ENCODE data around the gene PPIL6. TPM values are rescaled to one million over a fixed set of nuclear protein-coding genes. Genes with fewer than 3 reads are reported as not detected.

Gene PPIL6
- total RNA-seq, 1 experiment from 2014 or later = 0.62 TPM

DNA sequence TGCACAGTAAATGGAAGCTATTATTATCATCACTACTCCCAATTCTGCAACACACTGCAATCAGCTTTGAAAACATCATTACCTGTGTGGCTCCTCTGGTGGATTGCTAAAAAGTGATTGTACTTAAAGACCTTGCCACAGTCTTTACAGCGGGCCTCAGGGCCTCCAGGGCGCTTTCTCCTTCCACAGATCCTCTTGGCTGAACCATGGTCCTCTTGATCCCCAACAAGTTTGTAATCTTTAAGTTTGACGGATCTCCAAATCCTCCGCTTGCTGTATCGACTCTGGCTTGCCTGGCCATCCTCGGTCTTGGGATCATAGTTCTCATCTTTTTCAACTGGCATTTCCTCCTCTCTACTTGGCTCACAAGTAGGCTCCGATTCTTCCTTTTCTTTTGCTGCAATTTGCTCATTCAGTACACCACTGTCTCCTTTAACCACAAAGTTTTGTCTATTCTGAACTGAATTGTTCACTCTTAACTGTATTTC lies 40.6 kb upstream of the PPIL6 start:
- H3K4me1 ChIP-seq (ENCODE audit: insufficient read depth, low read length) = peaks cover 37% of the 10 kb centered on the region
- 0 out of 2 replicates have a peak, but pooled peaks cover 2% of the 10 kb centered on the region for H4K20me1 ChIP-seq (ENCODE audit: low read length)
- H3K27me3 ChIP-seq (ENCODE audit: low read length) = no peaks in the 10 kb centered on the region
- intact Hi-C loops (cut with micrococcal nuclease) = loop anchor here (5.0 kb wide), 1 partner anchor 41 kb away; no protein-coding TSS in a partner anchor
- no peaks in the 10 kb centered on the region for H3K9me3 ChIP-seq (ENCODE audit: low read length)
- H2AFZ ChIP-seq (ENCODE audit: low read length) = no peak overlapping the region
- H3K27ac ChIP-seq (ENCODE audit: low read length) = no peak overlapping the region
- no peaks in the 10 kb centered on the region for H3F3A ChIP-seq (ENCODE audit: low read length, unreplicated experiment)
- no TSS peak for BruUV-seq (replicated peaks)
- POLR2A ChIA-PET (ENCODE audit: unreplicated experiment) = no interaction called here
- TF ChIP-seq EZH2phosphoT487 (IDR thresholded peaks at IDR 0.05; ENCODE audit: borderline replicate concordance, low read length) = no peak
- peaks cover 66% of the 10 kb centered on the region for H3K79me2 ChIP-seq (ENCODE audit: low read length)
- ATAC-seq (no peak), DNase-seq (no peak)
- peak overlapping the region; percentile 90 for H3K4me3 ChIP-seq (ENCODE audit: low read length)
- H3K4me2 ChIP-seq (ENCODE audit: low read length) = peak overlapping the region; percentile 93
- CTCF ChIA-PET = no interaction called here
- no peaks in the 10 kb centered on the region for H3K9me2 ChIP-seq (replicated peaks; ENCODE audit: low read length)
- no peak overlapping the region for H3K9ac ChIP-seq (ENCODE audit: low read length)
- peaks cover 14% of the 10 kb centered on the region for H3K36me3 ChIP-seq (ENCODE audit: low read depth, low read length)

DNA sequence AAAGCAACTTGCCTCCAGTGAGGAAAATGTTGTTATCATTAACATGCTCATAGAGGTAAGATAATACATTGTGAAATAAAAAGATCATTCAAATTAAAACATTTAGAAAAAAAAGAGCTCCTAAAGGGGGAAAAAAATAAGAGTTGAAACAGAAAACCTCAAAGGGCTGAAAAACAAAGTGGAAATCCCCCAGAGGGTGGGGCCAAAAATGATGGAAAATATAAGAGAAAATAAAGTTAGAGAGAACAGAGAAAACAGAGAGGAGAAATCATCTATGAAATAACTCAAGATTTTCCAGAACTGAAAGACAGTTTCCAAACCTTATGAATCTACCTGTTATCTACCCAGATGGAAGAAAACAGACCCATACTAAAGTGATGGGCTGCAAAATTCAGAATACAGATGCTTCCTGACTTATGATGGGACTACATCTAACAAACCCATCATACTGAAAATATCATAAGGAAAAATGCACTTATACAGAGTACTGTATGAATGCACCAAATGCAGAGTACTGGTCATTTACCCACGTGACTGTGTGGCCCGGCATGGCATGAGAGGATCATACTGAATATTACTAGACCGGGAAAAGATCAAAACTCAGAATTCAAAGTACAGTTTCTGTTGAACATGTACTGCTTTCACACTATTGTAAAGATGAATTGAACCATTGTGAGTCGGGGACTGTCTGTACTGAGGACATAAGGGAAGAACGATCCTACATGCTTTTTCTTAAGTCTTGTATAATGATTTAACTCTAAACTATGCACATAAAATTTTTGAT lies 38.6 kb upstream of the PPIL6 start:
- Histone ChIP-seq H3K9me3 (ENCODE audit: low read length) (no peaks in the 10 kb centered on the region), H2AFZ (ENCODE audit: low read length) (no peak overlapping the region), H3K27ac (ENCODE audit: low read length) (no peak overlapping the region), H3F3A (ENCODE audit: low read length, unreplicated experiment) (no peaks in the 10 kb centered on the region), H4K20me1 (ENCODE audit: low read length) (0 out of 2 replicates have a peak, but pooled peaks cover 2% of the 10 kb centered on the region), H3K4me3 (ENCODE audit: low read length) (peak overlapping the region; percentile 58), H3K9me2 (replicated peaks; ENCODE audit: low read length) (no peaks in the 10 kb centered on the region), H3K79me2 (ENCODE audit: low read length) (peaks cover 67% of the 10 kb centered on the region), H3K9ac (ENCODE audit: low read length) (no peak overlapping the region), H3K27me3 (ENCODE audit: low read length) (no peaks in the 10 kb centered on the region), H3K4me1 (ENCODE audit: insufficient read depth, low read length) (peaks cover 25% of the 10 kb centered on the region), H3K4me2 (ENCODE audit: low read length) (peak overlapping the region; percentile 83), H3K36me3 (ENCODE audit: low read depth, low read length) (peaks cover 14% of the 10 kb centered on the region)
- POLR2A ChIA-PET (ENCODE audit: unreplicated experiment) = no interaction called here
- ATAC-seq (no peak), DNase-seq (no peak)
- intact Hi-C loops (cut with micrococcal nuclease) = no loop called here
- CTCF ChIA-PET = no interaction called here
- no TSS peak for BruUV-seq (replicated peaks)
- TF ChIP-seq EZH2 (IDR thresholded peaks at IDR 0.05; ENCODE audit: low read length, unreplicated experiment) = no peak
- TF ChIP-seq, protein P1, sequence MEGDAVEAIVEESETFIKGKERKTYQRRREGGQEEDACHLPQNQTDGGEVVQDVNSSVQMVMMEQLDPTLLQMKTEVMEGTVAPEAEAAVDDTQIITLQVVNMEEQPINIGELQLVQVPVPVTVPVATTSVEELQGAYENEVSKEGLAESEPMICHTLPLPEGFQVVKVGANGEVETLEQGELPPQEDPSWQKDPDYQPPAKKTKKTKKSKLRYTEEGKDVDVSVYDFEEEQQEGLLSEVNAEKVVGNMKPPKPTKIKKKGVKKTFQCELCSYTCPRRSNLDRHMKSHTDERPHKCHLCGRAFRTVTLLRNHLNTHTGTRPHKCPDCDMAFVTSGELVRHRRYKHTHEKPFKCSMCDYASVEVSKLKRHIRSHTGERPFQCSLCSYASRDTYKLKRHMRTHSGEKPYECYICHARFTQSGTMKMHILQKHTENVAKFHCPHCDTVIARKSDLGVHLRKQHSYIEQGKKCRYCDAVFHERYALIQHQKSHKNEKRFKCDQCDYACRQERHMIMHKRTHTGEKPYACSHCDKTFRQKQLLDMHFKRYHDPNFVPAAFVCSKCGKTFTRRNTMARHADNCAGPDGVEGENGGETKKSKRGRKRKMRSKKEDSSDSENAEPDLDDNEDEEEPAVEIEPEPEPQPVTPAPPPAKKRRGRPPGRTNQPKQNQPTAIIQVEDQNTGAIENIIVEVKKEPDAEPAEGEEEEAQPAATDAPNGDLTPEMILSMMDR (conservative IDR thresholded peaks at IDR 0.05; ENCODE audit: low read depth, low read length) = no peak
- TF ChIP-seq EZH2phosphoT487 (IDR thresholded peaks at IDR 0.05; ENCODE audit: borderline replicate concordance, low read length) = no peak

DNA sequence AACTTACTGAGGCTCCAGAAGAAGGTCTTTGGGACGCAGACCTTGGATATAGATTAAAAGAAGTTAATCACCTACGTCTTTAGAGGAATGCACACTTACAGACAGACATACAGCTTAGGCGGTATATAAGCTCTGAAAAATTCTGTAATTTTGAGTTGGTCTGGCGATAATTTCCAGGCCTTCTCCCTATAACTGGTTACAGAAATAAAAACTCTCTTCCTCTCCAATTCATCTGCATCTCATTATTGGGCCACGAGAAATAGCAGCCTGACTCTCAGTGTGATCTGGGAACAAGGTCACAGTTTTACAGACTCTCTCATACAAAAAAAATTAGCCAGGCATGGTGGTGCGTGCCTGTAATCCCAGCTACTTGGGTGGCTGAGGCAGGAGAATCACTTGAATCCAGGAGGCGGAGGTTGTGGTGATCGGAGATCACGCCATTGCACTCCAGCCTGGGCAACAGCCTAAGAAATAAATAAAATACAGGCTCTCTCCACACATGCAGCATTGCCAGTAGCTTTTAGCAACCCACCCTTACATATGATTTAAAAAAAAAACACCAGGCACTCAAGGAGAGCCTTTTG lies 37.9 kb upstream of the PPIL6 start:
- intact Hi-C loops (cut with micrococcal nuclease) = no loop called here
- DNase-seq (no peak), ATAC-seq (no peak)
- no peaks in the 10 kb centered on the region for H3K27me3 ChIP-seq (ENCODE audit: low read length)
- no peak for TF ChIP-seq EZH2 (IDR thresholded peaks at IDR 0.05; ENCODE audit: low read length, unreplicated experiment)
- H2AFZ ChIP-seq (ENCODE audit: low read length) = no peak overlapping the region
- H3K4me1 ChIP-seq (ENCODE audit: insufficient read depth, low read length) = peaks cover 22% of the 10 kb centered on the region
- no peaks in the 10 kb centered on the region for H3K9me3 ChIP-seq (ENCODE audit: low read length)
- peaks cover 67% of the 10 kb centered on the region for H3K79me2 ChIP-seq (ENCODE audit: low read length)
- no peaks in the 10 kb centered on the region for H3F3A ChIP-seq (ENCODE audit: low read length, unreplicated experiment)
- peak overlapping the region; percentile 58; the same call in 1 of the 2 replicates for H3K4me3 ChIP-seq (ENCODE audit: low read length)
- H3K9me2 ChIP-seq (replicated peaks; ENCODE audit: low read length) = no peaks in the 10 kb centered on the region
- no peak overlapping the region for H3K27ac ChIP-seq (ENCODE audit: low read length)
- 0 out of 2 replicates have a peak, but pooled peaks cover 2% of the 10 kb centered on the region for H4K20me1 ChIP-seq (ENCODE audit: low read length)
- CTCF ChIA-PET = no interaction called here
- peaks cover 14% of the 10 kb centered on the region for H3K36me3 ChIP-seq (ENCODE audit: low read depth, low read length)
- peak overlapping the region; percentile 83 for H3K4me2 ChIP-seq (ENCODE audit: low read length)
- BruUV-seq (replicated peaks) = no TSS peak
- H3K9ac ChIP-seq (ENCODE audit: low read length) = no peak overlapping the region
- POLR2A ChIA-PET (ENCODE audit: unreplicated experiment) = no interaction called here
